Activated B cell treated with CpG ODN at 0.5 μM for 24 hours (primary cell): ENCODE data around the gene TNNI3K. TPM values are rescaled to one million over a fixed set of nuclear protein-coding genes. Genes with fewer than 3 reads are reported as not detected.

Experiments used
- ATAC-seq: fragments of 200-7000 bp; cut with Tn5 transposase; one replicate; pipeline ENCODE4 v1.10.0; 2021; ENCODE audit warnings: low read depth, mild to moderate bottlenecking, moderate library complexity
- CTCF ChIA-PET: fragments of 350-600 bp; sonication (Branson Sonifier 250); formaldehyde crosslinking; loops from one replicate; lab custom pipeline; 2021; ENCODE audit warnings: antibody characterized with exemption; lab: Charles Lee
- POLR2A ChIA-PET: fragments of 350-600 bp; sonication (Branson Sonifier 250); formaldehyde crosslinking; loops from one replicate; lab custom pipeline; 2021; ENCODE audit warnings: antibody characterized with exemption; lab: Charles Lee
- DNase-seq: peaks from one replicate; pipeline ENCODE4 v3.0.0; 2022
- H3K27ac Mint-ChIP-seq: one replicate; pipeline ENCODE4 v1.8.0; 2020; ENCODE audit warnings: mixed read lengths
- H3K27me3 Mint-ChIP-seq: one replicate; pipeline ENCODE4 v1.8.0; 2021; ENCODE audit warnings: mixed read lengths
- H3K36me3 Mint-ChIP-seq: one replicate; pipeline ENCODE4 v1.8.0; 2021; ENCODE audit warnings: low read depth, mixed read lengths
- H3K4me1 Mint-ChIP-seq: one replicate; pipeline ENCODE4 v1.8.0; 2021; ENCODE audit warnings: mixed read lengths
- H3K4me3 Mint-ChIP-seq: one replicate; pipeline ENCODE4 v1.8.0; 2020; ENCODE audit warnings: mild to moderate bottlenecking, mixed read lengths
- H3K9me3 Mint-ChIP-seq: one replicate; pipeline ENCODE4 v1.8.0; 2020; ENCODE audit warnings: mixed read lengths
- CTCF ChIP-seq: fragments of 200-600 bp; IDR thresholded peaks from one replicate; pipeline ENCODE4 v1.8.0; 2022; ENCODE audit warnings: antibody characterized with exemption, mild to moderate bottlenecking
- intact Hi-C: fragments of 100-400 bp; cut with micrococcal nuclease; formaldehyde crosslinking; loops from one replicate; pipeline ENCODE4 v1.15.1; 2024
- total RNA-seq: library from RNA; stranded (reverse); gene quantifications from 2 replicates; pipeline ENCODE4 v1.2.3, GENCODE V29; 2022

Gene TNNI3K
- total RNA-seq, 1 donor from 2014 or later: not detected

DNA sequence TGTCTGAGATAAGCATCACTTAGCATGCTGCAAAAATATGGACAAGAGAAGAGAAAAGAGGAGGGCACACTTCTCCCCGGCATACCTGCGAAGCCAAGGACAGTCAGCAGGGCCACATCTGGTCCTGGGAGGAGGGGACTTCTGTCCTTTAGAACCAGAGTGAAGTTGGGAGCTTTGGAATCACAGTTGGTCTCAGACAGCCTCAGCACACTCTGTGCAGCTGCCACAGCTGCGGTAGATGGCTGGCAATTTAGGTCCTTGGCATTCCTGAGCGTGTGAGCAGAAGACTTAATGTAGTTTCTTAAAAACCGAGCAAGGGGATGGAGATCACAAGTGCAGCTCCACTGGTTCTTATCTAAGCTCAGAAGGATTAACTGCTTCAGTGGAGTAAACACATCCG, 244.9 kb downstream of the TNNI3K start:
- POLR2A ChIA-PET: no interaction called here
- Mint-ChIP-seq H3K27me3 (no peaks in the 10 kb centered on the region), H3K36me3 (no peaks in the 10 kb centered on the region), H3K27ac (no peak overlapping the region), H3K4me3 (no peak overlapping the region), H3K4me1 (no peaks in the 10 kb centered on the region), H3K9me3 (no peaks in the 10 kb centered on the region)
- CTCF ChIA-PET: no interaction called here
- TF ChIP-seq CTCF: no peak
- ATAC-seq: no peak
- DNase-seq: no peak
- intact Hi-C loops: no loop called here

GRCh38 chr1:74481607-74482006, 246.4 kb downstream of the TNNI3K start:
- Mint-ChIP-seq H3K9me3 (no peaks in the 10 kb centered on the region), H3K4me1 (no peaks in the 10 kb centered on the region), H3K36me3 (no peaks in the 10 kb centered on the region), H3K27me3 (no peaks in the 10 kb centered on the region), H3K27ac (no peak overlapping the region), H3K4me3 (no peak overlapping the region)
- POLR2A ChIA-PET: no interaction called here
- no peak for TF ChIP-seq CTCF
- CTCF ChIA-PET: no interaction called here
- intact Hi-C loops: no loop called here
- no peak for ATAC-seq
- no peak for DNase-seq

GRCh38 chr1:74485622-74486021, 250.4 kb downstream of the TNNI3K start:
- H3K27me3 Mint-ChIP-seq: no peaks in the 10 kb centered on the region
- no peaks in the 10 kb centered on the region for H3K9me3 Mint-ChIP-seq
- no peak for DNase-seq
- no peak for ATAC-seq
- TF ChIP-seq CTCF: no peak
- CTCF ChIA-PET: no interaction called here
- no peak overlapping the region for H3K27ac Mint-ChIP-seq
- POLR2A ChIA-PET: no interaction called here
- no peaks in the 10 kb centered on the region for H3K36me3 Mint-ChIP-seq
- no peak overlapping the region for H3K4me3 Mint-ChIP-seq
- no peaks in the 10 kb centered on the region for H3K4me1 Mint-ChIP-seq
- intact Hi-C loops: no loop called here

GRCh38 chr1:74486036-74486435, 250.8 kb downstream of the TNNI3K start:
- H3K4me1 Mint-ChIP-seq: no peaks in the 10 kb centered on the region
- peaks cover 2% of the 10 kb centered on the region for H3K27me3 Mint-ChIP-seq
- CTCF ChIA-PET: no interaction called here
- no peak overlapping the region for H3K4me3 Mint-ChIP-seq
- DNase-seq: no peak
- POLR2A ChIA-PET: no interaction called here
- no peak for ATAC-seq
- TF ChIP-seq CTCF: no peak
- intact Hi-C loops: no loop called here
- no peak overlapping the region for H3K27ac Mint-ChIP-seq
- no peaks in the 10 kb centered on the region for H3K36me3 Mint-ChIP-seq
- H3K9me3 Mint-ChIP-seq: no peaks in the 10 kb centered on the region

DNA sequence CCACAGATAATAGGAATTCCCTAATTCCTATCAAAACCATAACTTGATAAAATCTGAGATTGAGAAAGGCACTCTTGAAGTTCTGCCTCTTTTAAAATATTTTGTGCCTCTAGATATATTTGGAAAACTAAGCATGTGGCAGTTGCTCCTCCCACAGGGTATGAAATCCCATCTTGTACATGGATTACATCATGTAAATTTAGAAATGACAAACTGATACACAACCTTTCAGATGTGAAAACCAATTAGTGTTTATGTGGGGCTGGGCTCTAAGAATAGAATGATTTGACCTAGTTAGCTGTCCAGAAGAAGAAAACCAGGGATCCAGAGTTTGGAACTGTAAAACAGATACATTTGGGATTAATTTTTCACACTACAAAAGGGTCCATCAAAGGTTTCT, 261.5 kb downstream of the TNNI3K start:
- no peak overlapping the region for H3K27ac Mint-ChIP-seq
- no peak overlapping the region for H3K4me3 Mint-ChIP-seq
- ATAC-seq: no peak
- H3K36me3 Mint-ChIP-seq: no peaks in the 10 kb centered on the region
- no peaks in the 10 kb centered on the region for H3K9me3 Mint-ChIP-seq
- no peaks in the 10 kb centered on the region for H3K27me3 Mint-ChIP-seq
- intact Hi-C loops: no loop called here
- no peak for DNase-seq
- ChIA-PET CTCF (no interaction called here), POLR2A (no interaction called here)
- H3K4me1 Mint-ChIP-seq: no peaks in the 10 kb centered on the region
- no peak for TF ChIP-seq CTCF
